Peyer's patch (tissue), 4 donors: Measurements from ENCODE around the gene CLASP1.

Source experiments
- POLR2A ChIP-seq, 2 donors: fragments of 450-650 bp; IDR thresholded peaks; one replicate each; pipeline ENCODE4 v1.5.1; 2017; ENCODE audit warnings: antibody characterized with exemption in 2 of 2, mild to moderate bottlenecking in 2 of 2, moderate library complexity in 2 of 2
- TF ChIP-seq, protein P1 (sequence below), 6 experiments: fragments of 450-650 bp in 4 of 6; fragments of 200-600 bp in 2 of 6; sonication (generic) in 1 of 6; IDR thresholded peaks; one replicate each; pipeline ENCODE4 v1.5.1; 2017 to 2019; ENCODE audit warnings: antibody characterized with exemption in 6 of 6, mild to moderate bottlenecking in 3 of 6, moderate library complexity in 1 of 6

DNA sequence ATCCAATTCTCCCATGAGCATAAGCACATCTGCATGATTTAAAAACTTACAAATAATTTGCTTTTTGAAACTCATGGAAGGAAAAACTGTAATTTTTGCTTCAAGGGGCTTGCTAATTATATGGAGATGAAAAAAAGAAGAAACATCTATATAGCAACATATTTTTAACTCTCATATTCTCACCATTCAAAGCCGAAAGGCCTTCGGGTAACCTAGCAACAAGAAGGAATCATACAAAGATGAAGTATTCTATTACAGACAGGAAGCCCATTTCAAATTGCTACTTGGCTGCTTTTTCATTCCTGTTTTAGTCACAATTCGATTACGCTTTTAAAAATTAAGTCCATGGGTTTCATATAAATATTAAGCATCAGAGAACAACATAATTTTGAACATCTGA lies 157.7 kb downstream of the CLASP1 start:
- no peak for TF ChIP-seq POLR2A (IDR thresholded peaks at IDR 0.05)
- TF ChIP-seq, protein P1, sequence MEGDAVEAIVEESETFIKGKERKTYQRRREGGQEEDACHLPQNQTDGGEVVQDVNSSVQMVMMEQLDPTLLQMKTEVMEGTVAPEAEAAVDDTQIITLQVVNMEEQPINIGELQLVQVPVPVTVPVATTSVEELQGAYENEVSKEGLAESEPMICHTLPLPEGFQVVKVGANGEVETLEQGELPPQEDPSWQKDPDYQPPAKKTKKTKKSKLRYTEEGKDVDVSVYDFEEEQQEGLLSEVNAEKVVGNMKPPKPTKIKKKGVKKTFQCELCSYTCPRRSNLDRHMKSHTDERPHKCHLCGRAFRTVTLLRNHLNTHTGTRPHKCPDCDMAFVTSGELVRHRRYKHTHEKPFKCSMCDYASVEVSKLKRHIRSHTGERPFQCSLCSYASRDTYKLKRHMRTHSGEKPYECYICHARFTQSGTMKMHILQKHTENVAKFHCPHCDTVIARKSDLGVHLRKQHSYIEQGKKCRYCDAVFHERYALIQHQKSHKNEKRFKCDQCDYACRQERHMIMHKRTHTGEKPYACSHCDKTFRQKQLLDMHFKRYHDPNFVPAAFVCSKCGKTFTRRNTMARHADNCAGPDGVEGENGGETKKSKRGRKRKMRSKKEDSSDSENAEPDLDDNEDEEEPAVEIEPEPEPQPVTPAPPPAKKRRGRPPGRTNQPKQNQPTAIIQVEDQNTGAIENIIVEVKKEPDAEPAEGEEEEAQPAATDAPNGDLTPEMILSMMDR (IDR thresholded peaks at IDR 0.05) = no peak
